NCI-H2029 treated with DMSO at 0.1 percent for 48 hours (cell line): ENCODE measurements around the gene TRMT2A.

Experiments used
- DNase-seq: peaks from one replicate; lab custom pipeline; 2025; lab: John Stamatoyannopoulos, UW

The TRMT2A gene

DNA sequence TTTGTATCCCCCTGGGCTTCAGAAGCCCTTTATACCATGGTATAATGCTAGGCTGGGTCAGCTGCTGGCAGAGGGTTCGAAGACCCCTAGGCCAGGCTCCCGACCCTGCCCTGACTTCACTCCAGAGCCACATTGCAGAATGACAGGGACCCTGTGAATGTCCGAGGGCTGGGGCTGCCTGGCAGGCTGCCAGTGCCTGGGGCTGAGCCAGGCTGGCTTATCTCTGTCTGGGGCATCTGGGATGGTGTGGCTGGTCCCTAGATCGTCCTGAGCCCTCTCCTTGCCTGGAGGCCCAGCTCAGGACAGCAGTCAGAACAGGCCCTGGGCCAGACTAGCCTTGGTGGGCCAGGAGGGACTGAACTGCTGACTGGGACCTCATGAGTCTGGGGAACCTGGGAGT, 18.2 kb upstream of the TRMT2A start:
- DNase-seq = no peak

DNA sequence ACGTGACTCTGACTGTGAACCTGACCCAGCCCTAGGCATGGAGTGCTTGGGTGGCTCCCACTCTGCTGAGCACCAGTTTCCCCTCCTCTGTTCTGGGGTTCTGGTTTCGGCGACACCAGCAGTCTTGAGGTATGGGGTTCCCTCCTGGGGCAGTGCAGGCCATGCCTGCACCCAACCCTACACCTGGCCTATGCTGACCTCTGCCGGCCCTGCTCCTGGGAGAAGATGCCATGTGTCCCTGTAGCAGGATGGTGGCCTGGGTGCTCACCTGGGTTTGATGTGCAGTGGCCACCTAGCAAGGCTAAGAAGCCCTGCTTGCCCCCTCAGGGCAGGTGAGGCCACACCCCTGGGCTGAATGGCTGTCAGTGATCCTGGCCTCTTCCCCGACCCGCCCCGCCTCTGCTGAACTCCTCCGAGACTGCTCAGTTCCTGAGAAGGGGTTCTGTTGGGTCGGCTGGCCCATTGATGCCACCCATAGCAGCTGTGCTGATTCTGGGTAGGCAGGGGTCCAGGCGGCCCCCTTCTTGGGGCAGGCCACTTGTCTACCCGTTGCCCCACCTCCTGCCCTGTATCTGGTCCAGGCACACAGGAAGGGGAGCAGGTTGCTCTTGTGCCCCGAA, 17.0 kb upstream of the TRMT2A start:
- no peak for DNase-seq

DNA sequence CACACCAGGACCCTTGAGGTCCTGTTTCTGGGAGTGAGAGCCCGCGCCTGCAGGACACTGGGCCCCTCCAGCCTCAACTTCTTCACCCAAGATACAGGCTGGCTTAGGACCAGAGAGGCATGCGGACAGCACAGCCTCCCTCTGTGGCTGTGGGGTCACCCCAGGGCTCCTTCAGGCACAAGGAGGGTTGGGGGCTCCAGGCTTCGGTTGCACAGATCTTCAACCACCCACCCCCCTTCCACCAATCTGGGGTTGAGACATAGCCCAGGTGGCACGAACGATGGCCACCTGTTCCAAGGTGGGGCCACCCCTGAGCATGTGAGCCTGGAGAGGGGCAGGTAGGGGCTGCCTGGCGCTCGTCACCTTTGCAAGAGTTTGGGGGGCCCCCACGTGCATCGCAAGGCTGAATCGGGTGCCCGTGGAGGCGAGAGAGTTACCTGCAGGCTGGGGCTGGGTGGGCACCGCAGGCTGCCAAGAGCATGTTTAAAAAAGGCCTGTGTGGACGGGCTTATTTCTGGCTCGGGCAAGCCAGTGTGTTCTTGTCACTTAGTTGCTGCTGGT, 15.7 kb upstream of the TRMT2A start:
- DNase-seq = no peak

DNA sequence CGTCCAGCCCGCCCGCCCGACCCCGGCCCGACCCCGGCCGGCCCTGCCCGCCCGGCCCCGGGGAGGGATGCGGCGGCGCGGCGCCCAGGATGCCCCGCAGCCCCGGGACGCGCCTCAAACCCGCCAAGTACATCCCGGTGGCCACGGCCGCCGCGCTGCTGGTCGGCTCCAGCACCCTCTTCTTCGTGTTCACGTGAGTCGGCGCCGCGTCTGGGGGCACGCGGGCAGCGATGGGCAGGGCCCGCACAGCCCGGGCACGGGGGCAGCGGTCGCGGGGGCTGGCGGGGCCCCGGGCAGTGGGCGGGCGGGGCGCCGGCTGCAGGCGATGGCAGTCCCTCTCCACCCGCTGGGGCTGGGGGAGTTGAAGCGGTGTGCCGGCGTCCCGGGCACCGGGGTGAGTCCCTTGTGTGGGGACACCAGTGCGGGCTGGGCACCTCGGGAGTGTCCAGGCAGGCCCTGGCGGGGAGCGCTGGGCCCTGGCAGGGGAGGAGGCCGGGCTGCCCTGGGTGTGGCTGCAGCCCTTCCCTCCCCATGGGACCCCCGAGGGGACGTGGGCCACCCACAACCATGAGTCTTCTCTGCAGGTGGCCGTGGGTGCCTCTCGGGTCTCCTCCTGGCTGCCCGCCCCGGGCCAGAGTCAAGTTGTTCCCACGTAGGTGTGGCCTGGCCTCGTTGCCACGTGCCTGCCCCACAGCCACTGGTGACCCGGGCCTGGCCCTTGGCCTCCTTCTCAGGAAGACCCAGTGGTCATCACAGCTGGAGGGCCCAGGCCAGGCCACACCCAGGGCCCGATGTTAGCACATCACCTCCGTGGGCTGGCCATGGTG, 15.0 kb upstream of the TRMT2A start:
- DNase-seq = no peak

DNA sequence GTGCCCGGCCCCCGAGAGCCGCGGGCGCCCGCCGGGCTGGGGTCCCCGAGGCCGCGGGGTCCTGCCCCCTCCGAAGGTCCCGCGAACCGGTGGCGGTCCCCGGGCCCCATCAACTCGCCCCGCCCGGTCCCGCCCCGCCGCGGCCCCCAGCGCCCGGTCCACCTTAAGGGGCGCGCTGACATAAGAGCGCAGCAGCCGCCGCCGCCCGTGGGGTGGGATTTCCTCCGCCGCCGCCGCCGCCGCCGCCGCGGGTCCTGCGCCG, 14.5 kb upstream of the TRMT2A start, which contains the start of gene ZDHHC8:
Gene ZDHHC8 (plus strand): TSS at position 208 of the 262 bp plus-strand sequence. CDS start 144 bp downstream, outside the sequence.
- no peak for DNase-seq

DNA sequence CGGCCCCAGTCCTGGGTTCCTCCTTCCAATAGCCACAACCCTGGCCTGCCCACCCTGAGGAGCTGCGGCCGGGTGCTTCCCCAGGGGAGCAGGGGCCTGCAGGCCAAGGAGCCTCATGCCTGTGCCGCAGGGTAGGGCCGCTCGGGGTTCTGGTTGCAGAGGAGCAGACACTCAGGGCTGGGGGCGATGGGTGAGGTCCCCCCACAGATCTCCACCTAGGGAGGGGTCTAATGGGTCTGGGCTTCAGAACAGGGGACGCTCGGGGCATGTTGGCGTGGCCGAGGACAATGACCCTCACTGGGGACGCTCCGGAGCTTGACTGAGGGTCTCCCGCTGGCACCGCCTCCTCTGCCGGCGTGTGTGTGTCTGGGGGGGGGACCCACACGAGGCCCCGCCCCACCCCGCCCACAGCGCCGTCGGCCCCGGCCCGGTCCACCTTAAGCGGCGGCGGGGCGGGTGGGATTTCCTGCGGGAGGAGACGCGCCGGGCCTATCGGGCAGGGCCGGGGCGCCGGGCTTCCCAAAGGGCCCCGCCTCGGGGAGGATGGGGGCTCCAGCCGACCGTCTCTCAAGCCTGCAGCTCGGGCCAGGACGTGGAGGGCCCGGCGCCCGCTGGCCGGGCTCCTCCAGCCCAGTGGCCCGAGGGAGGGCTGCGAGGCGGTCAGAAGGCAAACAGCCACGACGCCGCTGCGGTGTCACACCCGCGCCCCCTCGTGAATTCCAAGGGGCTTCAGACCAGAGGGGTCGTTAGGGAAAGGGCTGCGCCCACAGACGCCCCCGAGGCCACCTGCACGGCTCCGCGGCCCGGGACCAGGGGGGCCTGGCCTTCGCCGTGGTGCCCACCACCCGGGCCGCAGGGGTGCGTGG, 13.9 kb upstream of the TRMT2A start:
- no peak for DNase-seq

DNA sequence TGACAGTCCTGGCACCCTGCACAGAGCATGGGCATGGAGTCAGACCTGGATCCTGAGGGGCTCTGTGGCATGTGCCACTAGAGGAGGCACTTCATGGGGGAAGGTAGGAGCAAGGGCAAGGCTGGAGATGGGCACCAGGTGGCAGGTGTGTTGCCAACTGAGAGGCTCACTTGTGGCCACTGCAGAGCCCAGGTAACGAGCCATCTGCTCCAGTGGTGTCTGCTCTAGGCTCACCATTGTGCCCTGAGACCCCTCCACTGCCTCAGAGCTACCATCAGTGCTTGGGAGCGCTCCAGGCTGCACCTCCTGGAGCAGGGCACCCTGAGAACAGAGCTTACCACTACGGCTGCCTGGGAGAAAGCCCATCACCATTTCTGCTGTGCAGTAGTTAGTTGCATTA, 13.3 kb upstream of the TRMT2A start:
- no peak for DNase-seq

DNA sequence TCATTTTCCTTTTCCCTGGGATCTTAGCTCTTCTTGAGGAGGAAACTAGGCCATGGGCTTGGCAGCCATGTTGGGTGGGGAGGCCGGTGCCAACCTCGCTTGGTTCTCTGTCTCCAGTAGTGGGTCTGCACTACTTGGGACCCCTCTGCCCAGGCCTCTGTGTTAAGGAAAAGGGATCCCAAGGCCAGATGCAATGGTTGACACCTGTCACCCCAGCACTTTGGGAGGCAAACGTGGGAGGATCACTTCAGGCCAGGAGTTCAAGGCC, 12.7 kb upstream of the TRMT2A start:
- no peak for DNase-seq

DNA sequence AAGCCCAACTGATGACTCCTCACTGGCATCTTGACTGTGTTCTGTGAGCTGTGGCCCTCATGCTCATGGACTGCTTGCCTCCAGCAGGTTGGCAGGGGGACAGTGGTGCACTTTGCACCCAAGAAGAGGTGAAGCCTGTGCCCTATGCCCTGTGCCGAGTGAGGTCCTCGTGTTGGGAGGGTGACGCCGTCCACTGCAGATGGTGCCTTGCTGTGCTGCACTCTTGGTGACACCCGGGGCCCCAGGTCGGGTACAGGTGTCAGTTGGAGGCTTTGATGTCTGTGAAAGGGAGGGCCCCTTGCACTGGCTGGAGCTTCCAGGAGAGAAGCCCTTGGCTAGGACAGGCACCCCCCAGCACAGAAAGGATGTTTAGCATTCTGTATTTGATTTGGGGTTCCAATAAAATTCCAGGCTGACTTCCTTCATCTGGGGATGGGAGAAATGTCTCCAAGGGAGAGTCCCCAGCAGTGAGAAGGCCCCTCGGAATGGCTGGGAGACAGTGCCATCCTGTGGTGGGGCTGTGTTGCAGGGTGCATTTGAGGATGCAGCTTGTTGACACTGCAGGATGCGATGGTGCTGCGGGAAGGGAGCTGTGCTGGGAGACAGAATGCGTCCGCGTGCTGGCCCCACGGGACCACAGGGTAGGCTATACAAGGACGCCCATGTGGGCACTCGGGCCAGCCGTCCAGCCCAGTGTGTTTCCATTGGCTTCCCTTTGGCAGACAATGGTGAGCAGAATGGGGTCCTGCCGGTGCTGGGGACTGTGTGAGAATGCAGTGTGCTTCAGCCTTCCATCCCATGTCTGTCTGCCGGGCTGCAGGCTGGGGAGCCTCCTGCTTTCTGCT, 12.1 kb upstream of the TRMT2A start:
- DNase-seq = no peak

DNA sequence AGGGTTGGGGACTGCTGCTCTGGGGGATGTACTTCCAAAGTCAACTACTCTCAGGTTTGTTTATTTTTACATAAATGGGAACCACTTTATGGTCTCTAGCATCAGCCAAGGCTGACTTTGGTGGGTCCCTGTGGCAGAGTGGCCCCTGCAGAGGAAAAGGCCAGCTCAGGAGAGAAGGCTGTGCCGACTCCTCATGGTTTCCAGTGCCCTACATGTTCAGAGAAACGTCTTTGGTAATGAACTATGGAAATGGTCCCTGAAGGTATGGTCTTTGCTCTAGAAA, 11.5 kb upstream of the TRMT2A start:
- DNase-seq = no peak

DNA sequence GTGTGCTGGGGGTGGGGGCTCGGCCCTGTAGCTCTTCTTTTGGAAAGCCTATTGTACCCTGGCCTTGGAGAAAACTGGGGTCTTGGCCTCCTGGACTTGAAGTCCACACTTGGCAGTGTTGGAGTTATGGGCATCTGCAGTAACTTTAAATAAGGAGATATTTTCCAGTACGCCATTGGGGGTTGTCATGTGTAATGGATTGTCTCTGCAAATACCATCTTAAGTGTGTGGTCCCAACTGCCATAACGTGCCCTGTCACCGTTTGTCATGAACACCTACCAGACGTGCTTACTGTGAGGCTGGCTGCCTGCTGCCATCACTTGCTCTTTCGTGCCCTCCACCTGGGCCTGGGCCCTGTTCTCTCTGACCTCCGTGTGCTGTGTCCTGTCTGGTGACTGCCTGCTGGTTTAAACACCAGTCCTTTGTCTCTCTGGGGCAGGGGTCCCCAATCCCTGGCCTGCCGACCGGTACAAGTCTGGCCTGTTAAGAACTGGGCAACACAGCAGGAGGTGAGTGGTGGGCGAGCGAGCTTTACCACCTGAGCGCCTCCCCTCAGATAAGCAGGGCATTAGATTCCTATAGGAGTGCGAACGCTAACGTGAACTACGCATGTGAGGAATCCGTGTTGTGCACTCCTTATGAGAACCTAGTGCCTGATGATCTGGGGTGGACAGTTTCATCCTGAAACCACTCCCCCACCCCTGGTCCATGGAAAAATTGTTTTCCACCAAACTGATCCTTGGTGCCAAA, 11.0 kb upstream of the TRMT2A start:
- DNase-seq = no peak

DNA sequence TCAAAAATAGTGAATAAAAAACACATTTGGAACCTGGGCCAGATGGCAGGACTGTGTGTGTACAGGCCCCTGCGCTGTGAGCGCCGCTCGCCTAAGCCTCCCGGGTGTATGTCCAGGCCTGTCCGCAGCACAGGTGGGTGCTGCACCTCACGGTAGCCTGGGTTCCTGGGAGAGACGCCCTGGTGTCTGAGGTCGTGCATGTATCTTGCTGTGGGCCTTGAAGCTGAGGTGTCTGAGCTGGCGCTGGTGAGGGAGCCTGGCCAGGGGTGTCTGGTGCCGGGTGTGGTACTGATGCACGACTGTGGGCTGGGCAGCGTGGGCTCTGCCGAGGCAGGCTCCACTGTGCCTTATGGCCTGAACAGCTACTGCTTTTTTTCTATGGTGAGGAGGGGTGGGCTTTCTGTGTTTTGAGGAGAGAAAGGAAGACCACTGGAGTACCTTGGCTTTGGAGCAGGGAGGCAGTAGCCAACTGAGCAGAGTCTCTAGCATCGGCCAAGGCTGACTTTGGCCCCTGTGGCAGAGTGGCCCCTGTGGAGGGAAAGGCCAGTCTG, 10.4 kb upstream of the TRMT2A start:
- no peak for DNase-seq

DNA sequence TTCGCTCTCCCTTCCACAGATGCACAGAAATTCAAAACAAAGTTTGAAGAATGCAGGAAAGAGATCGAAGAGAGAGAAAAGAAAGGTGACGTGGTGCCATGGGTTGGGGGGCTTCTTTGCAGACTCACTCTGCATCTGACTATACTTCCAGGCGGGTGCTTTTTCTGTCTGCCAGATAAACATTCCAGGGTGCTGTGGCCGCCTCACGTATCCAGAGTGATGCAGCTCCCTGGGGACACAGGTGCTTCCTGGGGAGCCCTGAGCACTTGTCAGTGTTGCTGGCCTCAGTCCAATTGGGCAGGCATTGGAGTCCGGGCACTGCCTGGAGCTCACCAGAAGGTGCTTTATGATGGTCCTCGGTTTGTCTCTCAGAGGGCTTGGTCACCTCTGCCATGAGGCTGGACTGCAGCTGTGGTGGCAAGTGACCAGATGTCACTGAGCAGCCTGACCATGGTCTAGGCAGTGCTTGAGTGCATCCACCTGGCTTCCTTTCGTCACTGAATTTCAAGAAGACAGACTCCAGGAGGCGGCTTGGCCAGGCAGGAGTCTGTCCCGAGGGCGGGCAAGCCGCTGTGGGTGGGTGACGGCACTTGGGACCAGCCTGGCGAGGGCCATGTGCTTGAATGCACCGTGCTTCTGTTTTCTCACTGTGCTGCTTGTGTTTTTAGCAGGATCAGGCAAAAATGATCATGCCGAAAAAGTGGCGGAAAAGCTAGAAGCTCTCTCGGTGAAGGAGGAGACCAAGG, 9.4 kb upstream of the TRMT2A start:
- DNase-seq = no peak

DNA sequence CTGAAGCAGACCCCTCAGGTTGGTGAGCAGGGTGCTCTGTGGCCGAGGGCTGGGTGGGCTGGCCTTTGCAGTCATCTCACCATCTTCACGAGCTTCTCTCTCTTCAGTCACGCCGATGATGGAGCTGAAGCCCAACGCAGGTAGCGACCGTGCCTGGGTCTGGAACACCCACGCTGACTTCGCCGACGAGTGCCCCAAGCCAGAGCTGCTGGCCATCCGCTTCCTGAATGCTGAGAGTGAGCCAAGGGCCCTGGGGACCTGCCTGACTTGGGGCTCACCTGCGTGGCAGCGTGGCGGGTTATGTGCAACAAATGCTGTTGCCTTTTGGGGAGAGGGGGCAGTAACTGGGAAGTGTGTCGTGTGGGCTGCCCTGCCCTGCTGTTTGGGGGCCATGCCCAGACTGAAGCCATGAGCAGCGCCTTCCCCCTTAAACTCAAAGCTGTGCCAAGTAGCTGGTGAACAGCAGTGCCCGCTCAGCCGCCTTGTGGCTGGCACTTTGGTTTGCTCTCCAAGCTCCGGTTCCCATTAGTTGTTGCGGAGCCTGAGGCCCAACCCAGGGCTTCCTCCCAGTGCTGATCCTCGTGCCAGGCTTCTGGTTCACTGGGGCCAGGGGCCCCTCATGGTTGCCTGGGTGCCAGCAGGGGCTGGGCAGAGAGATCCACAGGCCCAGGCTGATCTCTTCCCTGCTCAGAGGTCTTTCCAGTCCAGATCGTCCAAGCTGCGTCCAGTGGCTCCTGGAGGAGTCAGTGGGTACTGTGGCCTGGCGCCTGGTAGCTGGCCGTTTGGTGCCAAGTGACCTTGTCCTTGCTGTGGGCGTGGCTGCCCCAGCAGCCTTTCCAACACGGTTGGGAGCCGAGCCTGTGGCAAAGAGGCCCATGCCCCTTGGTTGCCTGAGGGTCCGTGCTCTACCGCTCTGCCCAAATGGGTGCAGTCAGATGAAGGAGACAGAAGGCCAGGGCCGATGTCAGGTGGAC, 8.5 kb upstream of the TRMT2A start:
- no peak for DNase-seq

DNA sequence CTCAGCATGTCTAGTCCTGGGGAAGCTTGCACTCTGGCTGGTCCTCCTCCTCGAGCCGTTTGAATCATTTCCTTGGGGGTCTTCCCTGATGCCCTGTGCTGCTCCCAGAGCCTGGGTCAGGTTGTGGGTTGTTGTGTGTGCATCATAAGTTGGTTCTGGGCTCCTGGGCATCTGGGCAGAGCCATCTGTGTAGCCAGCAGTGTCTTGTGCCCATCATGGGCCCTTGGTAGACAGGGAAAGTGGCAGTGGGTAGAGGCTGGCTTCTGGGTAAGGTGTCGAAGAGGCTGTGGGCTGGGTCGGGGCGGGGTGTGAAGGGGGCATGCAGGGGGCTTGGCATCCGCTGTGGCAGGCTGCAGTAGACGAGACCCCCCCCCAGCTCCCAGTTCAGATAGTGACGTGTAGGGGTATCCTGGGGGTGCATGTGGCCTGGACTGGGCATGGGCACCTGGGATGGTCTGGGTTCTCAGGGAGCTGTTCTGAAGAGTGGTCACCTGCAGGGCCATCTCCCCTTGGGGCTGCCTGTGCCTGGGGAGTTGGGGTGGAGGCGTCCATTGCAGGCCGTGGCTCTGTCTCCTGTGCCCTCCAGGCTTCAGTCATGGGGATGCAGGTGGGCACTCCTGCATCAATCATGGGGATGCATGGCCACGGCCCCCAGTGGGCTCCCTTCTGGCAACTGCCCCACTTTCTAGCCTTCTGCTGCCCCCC, 7.2 kb upstream of the TRMT2A start:
- DNase-seq = no peak

DNA sequence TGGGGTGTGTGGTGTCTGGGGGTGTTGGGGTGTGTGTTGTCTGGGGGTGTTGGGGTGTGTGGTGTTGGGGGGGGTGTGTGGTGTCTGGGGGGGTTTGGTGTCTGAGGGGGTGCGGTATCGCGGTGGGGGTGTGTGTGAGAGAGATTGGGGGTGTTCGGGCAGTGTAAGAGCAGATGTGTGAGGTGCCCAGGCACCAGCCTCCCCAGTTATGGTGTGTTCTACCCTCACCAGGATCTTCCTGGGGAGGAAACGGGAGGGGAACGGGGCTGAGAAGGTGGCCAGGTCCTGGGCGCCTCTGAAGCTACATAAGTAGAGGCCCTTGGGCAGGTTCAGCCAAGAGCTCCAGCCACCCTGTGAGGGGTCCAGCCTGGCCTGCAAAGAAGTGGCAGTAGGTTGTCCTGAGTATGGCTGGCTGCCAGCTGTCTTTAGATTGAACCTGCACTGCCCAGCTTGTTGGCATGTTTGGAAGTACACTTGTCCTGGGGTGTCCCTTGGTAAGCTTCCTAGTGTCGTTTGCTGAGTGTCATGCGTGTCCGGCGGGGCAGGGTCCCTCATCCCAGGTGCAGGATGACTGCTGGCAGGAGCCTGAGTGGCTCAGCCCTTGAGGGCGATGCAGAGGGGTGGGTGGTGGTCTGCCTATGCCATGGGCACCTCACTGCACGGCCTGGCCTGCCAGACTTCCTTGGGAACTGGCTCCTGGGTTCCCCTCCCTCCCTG, 6.5 kb upstream of the TRMT2A start:
- no peak for DNase-seq

DNA sequence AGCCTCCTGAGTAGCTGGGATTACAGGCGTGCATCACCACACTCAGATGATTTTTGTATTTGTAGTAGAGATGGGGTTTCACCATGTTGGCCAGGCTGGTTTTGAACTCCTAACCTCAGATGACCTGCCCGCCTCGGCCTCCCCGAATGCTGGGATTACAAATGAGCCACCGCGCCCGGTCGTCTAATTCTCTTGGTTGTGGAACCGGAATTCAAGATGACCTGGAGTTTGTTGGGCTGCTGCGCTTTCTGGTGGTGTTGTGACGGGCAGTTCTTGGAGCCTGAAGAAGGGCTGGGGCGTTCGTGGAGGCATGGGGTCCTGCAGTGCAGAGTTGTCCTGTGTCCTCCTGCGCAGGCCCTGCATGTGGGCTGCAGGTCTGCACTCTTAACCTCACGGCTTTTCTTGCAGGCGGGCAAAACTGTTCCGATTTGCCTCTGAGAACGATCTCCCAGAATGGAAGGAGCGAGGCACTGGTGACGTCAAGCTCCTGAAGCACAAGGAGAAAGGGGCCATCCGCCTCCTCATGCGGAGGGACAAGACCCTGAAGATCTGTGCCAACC, 4.9 kb upstream of the TRMT2A start:
- DNase-seq = no peak
